Activated gamma-delta T cell treated with Interleukin-2 at 50 U/mL for 16 hours (primary cell): ENCODE results near the gene IGSF6.
"Not testable (repeated sequence)": the region's sequence is repeated elsewhere in the genome, so short reads cannot be mapped to it uniquely, and the experiment has no call there.

Experiments
- DNase-seq: peaks from one replicate; pipeline ENCODE4 v3.0.0-alpha.2; 2020

Gene IGSF6, protein sequence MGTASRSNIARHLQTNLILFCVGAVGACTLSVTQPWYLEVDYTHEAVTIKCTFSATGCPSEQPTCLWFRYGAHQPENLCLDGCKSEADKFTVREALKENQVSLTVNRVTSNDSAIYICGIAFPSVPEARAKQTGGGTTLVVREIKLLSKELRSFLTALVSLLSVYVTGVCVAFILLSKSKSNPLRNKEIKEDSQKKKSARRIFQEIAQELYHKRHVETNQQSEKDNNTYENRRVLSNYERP

DNA sequence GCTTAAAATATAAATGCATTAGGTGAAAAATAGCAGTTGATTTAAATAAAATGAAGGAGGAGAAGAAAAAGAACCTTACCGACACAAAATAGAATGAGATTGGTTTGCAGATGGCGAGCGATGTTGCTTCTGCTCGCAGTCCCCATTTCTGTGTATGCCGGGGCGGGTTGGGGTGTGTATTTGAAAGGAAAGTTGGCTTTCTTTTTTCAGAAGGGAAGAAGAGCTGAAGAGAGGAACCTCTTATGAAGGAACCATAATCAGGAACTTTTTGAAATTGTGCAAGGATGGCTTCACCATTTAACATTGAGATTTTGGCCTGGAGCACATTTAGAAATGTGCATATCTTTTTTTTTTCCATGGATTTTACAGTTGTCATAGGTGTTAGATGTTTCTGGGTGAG, at the start of gene IGSF6:
Gene IGSF6 (minus strand): TSS at position 156 of the 400 bp plus-strand sequence. CDS start 10 bp downstream, at position 146.
- no peak for DNase-seq

DNA sequence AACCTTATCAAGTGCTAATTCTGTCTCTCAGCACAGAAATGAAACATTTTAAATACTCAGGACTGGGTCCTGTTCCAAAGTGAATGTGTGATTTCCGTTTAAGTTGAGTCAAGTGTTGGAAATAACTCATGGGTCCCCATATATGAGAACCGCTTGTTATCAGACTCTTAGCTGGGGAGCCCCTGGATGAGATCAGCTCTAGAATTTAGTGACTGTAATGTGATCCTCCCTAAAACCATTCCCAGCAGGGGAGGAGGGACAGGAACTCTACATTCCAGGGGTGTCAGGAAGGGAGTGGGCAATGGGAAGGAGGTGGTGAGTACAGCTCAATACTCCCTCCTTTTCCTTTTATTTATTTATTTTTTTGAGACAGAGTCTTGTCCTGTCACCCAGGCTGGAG, 48.9 kb upstream of the IGSF6 start:
- no peak for DNase-seq

DNA sequence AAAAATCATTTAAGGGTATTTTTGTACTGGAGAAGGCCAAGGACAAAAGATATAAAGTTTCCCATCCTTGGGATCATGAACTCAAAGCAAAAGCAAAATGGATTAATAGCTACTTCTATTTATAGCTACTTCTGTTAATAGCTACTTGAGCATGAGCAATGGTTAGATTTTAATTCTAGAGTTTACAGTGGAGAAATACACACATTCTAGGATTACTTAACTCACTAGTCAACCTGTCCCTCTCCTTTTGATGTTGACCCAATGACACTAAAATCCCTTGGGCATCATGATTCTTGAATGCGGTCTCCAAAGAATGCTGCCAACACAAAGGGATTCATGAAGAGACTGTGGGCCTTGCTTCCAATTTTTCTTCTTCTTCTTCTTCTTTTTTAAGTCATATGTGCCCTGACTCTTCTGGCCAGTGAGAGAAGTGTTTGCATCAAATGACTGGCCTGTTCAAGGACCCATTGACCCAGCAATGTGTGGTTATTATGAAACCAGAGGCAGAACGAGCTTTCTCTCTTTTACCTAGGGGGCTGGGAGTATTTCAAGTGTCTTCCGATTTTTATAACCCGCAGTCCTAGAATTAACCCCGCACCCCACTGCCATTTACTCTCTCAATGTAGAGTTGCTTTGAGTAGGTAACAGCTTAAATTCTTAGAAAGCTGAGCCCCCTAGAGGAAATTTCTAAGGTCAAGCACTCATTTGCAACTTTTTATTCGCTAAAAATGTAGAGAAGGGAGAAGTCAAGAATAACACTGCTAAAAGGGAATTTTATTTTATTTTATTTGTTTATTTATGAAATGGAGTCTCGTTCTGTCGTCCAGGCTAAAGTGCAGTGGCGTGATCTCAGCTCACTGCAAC, 46.0 kb upstream of the IGSF6 start:
- no peak for DNase-seq

DNA sequence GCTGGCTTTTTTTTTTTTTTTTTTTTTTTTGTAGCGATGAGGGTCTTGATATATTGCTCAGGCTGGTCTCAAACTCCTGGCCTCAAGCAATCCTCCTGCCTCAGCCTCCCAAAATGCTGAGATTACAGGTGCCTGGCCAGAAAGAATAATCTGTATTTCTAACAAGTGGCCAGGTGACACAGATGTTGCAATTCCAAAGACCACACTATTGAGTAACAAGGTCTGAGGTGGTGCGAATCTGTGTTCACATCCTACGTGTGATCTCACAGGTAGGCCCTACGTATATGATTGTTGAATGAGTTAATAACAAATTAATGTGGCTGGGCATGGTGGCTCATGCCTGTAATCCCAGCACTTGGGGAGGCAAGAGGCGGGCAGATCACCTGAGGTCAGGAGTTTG, 44.6 kb upstream of the IGSF6 start:
- DNase-seq, result no peak

DNA sequence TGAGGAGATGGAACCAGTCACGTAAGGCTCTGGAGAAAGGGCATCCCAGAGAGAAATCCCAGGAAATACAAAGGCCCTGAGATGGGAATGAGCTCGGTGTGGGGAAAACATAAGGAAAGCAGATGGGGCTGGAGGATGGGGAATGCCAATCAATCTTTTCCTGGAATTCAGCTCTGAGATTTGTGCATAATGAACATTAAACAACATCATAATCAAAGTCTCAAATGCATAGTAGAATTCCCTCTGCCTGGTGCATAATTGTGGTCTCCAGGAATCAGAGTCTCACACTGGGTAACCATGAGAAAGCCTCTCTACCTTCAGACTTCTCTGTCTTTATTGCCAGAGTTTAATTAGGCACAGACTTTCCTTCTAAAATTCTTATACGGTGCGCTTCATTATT, 42.2 kb upstream of the IGSF6 start:
- DNase-seq, result no peak

DNA sequence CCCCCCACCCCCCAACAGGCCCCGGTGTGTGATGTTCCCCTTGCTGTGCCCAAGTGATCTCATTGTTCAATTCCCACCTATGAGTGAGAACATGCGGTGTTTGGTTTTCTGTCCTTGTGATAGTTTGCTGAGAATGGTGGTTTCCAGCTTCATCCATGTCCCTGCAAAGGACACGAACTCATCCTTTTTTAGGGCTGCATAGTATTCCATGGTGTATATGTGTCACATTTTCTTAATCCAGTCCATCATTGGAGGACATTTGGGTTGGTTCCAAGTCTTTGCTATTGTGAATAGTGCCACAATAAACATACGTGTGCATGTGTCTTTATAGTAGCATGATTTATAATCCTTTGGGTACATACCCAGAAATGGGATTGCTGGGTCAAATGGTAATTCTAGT, 38.6 kb upstream of the IGSF6 start:
- not testable (repeated sequence) for DNase-seq

DNA sequence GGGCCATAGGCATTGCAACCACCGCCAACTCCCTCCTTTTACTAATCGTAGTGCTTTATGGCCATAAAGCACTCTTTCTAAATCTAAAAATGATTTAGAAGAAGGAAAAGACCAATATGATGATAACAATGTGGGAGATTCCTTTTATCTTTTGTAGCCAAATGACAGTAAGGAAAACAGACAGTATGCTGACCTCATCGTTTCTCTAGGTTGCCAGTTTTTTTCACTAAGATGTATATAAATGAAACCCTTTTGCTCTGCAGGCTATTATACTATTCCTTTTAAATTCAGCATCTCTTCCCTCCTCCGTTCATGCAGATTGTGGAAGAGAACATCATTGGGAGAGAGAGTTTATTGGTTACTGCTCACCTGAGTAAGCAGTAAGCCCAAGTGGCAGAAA, 36.7 kb upstream of the IGSF6 start:
- DNase-seq, result no peak

DNA sequence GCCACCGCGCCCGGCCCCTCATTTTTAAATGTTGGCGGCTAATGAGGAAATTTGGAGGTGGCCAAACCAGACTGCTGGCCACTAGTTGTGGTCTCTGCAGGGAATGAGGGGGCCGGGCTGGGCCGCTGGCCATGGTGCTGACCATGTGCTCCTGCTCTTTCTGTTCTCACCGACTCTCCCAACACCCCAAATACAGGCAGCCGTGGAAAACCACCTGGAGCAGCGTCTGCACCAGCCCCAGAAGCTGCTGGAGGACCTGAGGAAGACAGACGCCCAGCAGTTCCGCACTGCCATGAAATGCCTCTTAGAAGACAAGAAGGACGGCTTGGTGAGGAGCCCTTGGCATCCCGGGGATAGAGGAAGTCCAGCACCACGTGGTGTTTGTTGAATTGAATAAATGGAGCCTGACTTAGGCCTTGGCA, 32.6 kb upstream of the IGSF6 start:
- DNase-seq, result no peak

DNA sequence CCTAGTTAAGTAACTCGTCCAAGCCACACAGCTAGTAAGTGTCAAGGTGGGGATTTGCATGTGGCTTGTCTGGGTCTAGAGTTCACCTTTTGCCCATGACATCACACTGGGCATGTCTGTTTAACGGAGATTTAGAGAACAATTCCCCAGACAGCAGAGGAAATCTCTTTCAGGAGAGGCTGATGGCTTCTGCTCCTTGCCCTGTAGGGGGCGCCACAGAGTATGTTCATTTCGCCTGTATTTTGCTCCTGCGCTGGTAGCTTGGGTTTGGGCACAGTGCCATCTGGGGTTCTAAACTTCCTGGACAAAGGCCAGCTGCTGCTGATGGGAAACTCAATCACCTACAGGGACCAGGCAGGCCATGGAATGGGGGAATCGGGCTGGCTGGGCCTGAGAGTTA, 31.8 kb upstream of the IGSF6 start:
- peak; percentile 8 for DNase-seq

DNA sequence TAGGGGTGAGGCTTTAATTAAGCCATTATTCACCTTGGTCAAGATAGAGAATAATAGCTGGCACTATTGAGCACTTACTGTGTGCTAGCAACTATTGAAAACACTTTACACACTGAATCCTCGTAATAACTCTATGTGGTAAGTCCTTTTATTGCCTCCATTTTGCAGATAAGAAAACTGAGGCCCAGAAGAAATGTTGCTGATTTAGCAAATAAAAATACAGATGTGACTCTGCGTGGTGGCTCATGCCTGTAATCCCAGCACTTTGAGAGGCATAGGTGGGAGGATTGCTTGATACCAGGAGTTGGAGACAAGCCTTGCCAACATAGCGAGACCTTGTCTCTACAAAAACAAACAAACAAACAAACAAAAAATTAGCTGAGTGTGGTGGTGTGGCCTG, 30.8 kb upstream of the IGSF6 start:
- DNase-seq, result no peak

DNA sequence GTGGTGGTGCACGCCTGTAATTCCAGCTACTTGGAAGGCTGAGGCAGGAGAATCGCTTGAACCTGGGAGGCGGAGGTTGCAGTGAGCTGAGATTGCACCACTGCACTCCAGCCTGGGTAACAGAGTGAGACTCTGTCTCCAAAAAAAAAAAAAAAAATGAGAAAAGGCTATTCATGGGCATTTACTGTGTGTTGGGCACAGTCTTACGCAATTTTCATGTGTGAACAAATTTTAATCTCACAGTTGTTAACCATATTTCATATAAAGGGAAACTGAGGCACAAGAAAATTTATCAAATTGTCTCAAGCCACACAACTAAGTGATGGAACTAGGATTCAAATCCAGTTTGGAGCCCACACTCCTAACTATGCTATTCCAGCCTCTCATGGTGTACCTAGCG, 28.3 kb upstream of the IGSF6 start:
- not testable (repeated sequence) for DNase-seq

DNA sequence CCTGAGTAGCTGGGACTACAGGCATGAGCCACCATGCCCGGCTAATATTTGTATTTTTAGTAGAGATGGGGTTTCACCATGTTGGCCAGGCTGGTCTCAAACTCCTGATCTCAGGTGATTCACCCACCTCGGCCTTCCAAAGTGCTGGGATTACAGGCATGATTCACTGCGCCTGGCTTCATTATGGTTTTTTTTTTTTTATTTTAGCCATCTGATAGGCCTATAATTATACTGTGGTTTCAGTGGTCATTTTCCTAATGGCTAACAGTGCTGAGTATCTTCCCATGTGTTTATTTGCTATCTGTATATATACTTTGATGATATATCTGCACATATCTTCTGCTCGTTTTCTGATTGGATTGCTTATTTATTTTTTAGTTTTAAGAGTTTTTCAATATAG, 22.0 kb upstream of the IGSF6 start:
- not testable (repeated sequence) for DNase-seq

DNA sequence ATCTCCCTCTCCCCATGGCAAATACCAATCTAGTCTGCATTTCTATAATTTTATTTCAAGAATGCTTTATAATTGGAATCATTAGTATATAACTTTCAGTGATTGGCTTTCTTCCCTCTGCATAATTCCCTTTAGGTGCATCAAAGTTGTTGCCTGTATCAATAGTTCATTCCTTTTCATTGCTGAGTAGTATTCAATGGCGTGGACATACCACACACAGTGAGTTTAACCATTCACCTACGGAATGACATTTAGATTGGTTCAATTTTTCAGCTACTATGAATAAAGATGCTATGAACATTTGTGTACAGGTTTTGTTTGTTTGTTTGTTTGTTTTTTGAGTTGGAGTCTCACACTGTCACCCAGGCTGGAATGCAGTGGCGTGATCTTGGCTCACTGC, 21.1 kb upstream of the IGSF6 start:
- no peak for DNase-seq

DNA sequence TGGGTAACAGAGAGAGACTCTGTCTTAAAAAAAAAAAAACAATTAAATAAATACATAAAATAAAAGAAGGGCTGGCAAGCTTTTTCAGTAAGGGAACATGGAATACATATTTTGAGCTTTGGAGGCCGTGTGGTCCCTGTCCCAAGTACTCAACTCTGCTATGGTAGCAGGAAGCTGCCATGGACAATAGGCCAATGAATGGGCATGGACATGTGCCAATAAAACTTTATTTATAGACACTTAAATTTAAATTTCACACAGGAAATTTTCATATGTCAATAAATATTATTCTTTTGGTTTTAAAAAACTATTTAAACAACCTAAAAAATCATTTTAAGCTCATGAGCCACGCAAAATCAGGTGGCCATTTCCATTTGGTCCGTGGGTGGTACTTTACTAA, 15.2 kb upstream of the IGSF6 start:
- no peak for DNase-seq

DNA sequence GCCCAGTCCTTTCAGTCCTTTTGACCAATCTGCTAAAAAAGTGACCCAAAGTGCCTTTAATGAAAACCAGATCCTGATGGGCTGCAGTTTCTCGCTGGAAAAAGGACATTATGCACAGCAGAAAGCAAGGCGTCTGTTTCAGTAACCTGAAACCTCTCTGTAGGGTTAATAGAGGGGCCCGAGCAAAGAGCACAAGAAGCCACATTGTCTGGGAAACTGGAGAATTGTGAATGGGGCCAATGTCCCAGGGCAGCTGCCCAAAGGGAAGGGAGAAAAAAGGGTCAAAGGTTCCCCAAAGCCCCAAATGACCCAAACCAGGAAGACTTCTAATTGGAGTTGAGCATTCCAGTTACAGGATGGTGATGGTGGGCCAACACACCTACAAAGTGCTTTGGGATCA, 14.4 kb upstream of the IGSF6 start:
- DNase-seq, result no peak

DNA sequence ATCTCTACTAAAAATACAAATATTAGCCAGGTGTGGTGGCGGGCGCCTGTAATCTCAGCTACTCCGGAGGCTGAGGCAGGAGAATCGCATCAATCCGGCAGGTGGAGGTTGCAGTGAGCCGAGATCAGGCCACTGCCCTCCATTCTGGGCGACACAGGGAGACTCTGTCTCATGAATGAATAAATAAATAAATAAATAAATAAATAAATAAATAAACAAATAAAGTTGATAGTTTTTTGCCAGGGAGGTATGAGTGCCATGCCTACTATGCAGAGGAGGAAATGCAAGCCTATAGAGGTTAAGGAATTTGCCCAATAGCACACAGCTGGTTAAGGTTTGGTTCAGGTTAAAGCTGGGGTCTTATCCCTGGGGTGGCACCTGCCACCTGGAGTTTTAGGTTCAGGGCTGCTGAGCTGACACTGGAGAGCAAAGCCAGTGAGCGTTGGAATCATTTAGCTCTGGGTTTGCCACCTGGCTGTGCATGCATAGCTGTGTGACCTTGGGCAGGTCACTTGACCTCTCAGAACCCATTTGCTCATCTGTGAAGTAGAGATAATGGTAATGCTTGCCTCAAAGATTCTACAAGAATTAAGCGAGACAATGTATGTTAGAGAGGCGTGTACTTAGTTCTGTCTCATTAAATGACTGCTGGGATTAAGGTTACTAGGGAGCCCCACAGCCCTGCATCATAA, 12.5 kb upstream of the IGSF6 start:
- DNase-seq, result no peak

DNA sequence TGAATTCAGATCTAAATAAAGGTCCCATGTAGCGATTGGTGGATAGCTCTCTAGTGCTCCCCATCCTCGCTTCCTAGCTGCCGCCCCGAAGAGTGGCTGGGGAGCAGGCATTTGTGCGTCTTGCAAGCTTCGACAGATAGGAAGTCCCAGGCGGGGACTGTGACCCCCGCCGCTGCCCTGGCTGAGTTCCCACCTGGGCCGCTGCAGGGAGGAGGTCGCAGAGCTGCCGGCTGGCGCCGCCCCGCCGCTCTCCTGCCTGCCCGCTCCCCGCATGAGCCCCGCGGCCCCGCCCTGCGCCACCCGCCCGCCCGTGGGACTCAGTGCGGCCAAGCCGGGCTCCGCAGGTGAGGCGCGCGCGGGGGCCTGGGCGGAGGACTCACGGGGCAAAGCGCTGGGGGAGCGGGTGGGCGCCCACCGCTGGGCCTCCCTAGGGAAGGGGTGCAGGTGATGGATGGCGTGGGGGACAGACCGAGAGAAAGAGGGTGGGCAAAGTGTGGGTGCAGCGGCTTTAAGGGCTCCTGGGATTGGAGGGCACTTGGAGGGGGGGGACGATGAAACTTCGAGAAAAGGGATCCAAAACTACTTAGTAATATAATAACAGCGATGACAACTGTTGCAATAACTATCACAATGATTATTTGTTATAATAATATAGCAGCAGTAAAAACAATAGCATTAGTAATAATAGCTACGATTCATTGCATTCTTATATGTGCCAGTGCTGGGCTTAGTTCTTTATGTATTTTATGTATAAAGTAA, 11.7 kb upstream of the IGSF6 start, which contains the start of gene OTOA:
Gene OTOA (plus strand): TSS at position 80 of the 759 bp plus-strand sequence. CDS start 14,547 bp downstream, outside the sequence.
- DNase-seq, result peak; percentile 21

DNA sequence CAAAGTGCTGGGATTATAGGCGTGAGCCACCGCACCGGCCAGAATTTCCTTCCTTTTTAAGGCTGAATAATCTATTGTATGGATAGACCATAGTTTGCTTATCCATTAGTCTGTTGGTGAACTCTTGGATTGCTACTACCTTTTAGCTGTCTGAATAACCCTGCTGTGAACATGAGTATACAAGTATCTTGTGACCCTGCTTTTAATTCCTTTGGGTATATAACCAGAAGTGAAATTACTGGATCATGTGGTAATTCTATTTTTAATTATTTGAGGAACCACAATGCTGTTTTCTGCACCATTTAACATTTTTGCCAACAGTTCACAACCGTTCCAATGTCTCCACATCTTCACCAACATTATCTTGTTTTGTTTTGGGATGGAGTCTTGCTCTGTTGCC, 6.7 kb upstream of the IGSF6 start:
- no peak for DNase-seq

DNA sequence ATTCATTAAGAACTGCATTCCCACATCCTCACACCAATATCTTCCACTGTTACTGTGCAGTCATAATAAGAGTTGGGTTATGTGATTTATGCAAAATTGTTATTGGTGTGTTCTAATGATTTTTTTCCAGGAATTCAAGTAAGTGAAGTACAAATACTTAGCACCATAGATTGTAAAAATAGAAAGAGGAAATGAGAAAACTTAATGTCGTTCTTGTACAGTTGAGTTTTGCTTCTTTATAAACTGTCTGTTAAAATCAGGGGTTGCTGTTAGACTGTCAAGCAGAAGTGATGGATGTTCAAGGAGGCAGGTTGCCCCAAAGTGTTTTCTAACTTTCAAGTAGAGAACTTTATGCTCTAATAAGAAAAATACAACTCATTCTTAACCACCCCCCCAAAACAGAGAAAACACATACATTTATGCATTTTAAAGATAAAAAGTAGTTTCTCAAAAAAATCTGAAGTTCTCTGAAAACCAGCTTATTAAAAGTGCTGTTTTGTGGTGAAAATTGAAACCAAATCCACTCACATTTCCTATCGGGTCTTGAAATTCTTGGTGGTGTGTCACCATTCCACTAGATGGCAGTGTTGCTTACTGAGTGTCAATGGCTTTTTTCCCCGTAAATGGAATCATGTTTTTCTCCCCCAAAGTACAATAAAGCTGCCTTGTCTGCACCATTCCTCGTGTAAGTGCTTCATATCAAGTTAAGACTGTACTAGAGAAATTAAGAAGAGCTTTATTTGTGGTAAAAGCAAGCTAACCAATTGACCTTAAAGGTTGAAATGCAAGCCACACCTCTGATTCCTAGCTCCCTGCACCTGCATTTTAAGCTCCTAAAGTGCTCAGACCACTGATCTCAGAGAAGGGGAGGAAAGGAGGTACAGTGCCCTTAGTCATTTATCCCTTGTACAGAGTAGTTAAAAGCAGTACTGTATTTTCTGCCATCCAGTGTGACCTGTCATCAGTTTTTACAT, 4.7 kb upstream of the IGSF6 start:
- peak; percentile 39 for DNase-seq

DNA sequence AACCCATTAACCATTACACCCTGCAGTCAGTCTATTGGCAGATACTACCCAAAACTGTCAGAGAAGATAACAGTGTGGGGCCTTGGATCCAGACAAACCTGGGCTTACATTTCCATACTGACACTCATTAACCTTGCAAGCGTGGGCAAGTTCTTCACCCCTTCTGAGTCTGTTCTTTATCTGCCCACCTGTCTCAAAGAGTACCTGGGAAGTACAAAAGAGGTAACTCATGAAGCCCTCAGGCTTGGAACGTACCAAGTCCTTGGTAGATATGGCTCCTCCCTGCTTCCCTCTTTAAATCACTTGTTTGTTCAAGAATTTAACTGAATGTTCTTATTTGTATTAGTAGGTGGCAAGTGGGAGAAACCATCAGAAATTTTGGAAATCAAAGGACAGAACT, 2.5 kb upstream of the IGSF6 start:
- no peak for DNase-seq

DNA sequence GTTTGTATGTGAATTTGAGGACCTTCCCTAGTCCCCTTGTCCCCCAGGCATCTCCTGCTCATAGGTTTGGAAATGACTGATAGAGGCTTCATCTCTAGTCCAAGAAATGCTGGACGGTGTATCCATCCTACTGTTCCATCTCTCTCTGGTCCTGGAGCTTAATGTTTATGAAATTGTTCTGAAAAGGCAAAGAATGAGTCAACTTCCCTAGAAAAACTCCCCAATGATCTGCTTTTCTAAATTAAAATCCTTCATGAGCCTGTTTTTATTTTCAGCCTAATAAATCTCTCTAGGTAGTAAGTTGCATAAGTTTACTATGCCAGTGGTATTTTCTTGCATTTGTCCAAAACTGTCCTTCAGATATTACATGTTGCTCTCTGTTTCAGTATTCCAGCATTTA, 2.1 kb upstream of the IGSF6 start:
- no peak for DNase-seq

DNA sequence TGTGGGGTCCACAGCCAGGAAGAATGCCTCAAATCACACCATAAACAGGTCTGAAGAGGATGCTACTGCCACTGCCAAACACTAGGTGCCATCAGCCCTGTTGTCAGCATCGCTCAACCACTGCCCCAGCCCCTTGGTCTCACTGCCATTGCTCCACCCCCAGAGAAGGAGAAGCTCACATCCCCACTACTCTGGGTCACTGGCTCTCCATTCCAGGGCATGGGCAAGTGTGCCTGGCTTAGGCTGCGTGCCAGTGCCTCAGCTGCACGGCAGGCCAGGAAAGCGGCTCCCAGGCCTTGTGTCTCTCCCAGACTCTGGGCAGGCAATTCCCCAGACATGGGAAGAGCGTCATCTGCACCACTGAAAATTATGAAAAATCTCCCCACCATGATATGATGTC, 1.2 kb upstream of the IGSF6 start:
- no peak for DNase-seq
